HEK293 (cell line): Measurements from ENCODE around the gene AHRR.

Experiments
- BCL11A ChIP-seq: fragments of 450-650 bp; formaldehyde crosslinking; IDR thresholded peaks from 2 replicates; pipeline ENCODE4 v1.5.1; 2016; ENCODE audit warnings: low read depth, missing biosample characterization, missing genetic modification characterization
- ELK4 ChIP-seq: IDR thresholded peaks from 2 replicates; pipeline ENCODE4 v1.6.1; 2011; ENCODE audit warnings: mild to moderate bottlenecking, low read depth, low read length, borderline replicate concordance
- GLIS1 ChIP-seq: fragments of 450-650 bp; formaldehyde crosslinking; IDR thresholded peaks from 2 replicates; pipeline ENCODE4 v1.5.1; 2016; ENCODE audit warnings: missing biosample characterization, missing genetic modification characterization
- HOXA7 ChIP-seq: sonication (generic); formaldehyde crosslinking; IDR thresholded peaks from 2 replicates; pipeline ENCODE4 v1.8.1; 2022; ENCODE audit warnings: missing genetic modification reagents, borderline replicate concordance
- KLF1 ChIP-seq: fragments of 450-650 bp; formaldehyde crosslinking; IDR thresholded peaks from 2 replicates; pipeline ENCODE4 v1.5.1; 2016; ENCODE audit warnings: missing biosample characterization, missing genetic modification characterization
- PRDM10 ChIP-seq: fragments of 450-650 bp; formaldehyde crosslinking; IDR thresholded peaks from 2 replicates; pipeline ENCODE4 v1.5.1; 2016; ENCODE audit warnings: missing biosample characterization, missing genetic modification characterization
- TRIM28 ChIP-seq: IDR thresholded peaks from 2 replicates; pipeline ENCODE4 v1.6.1; 2011; ENCODE audit warnings: low read length, control low read depth, borderline replicate concordance
- ZBTB8A ChIP-seq: fragments of 450-650 bp; formaldehyde crosslinking; IDR thresholded peaks from 2 replicates; pipeline ENCODE4 v1.5.1; 2016; ENCODE audit warnings: missing biosample characterization, missing genetic modification characterization
- ZFP69B ChIP-seq: fragments of 450-650 bp; formaldehyde crosslinking; IDR thresholded peaks from 2 replicates; pipeline ENCODE4 v1.5.1; 2016; ENCODE audit warnings: missing biosample characterization, missing genetic modification characterization
- ZNF10 ChIP-seq: fragments of 450-650 bp; formaldehyde crosslinking; IDR thresholded peaks from 2 replicates; pipeline ENCODE4 v1.5.1; 2017; ENCODE audit warnings: missing biosample characterization, missing genetic modification characterization
- ZNF121 ChIP-seq: fragments of 450-650 bp; formaldehyde crosslinking; IDR thresholded peaks from 2 replicates; pipeline ENCODE4 v1.5.1; 2016; ENCODE audit warnings: missing biosample characterization, missing genetic modification characterization
- ZNF16 ChIP-seq: fragments of 450-650 bp; formaldehyde crosslinking; IDR thresholded peaks from 2 replicates; pipeline ENCODE4 v1.5.1; 2016; ENCODE audit warnings: low read depth, missing biosample characterization, missing genetic modification characterization
- ZNF2 ChIP-seq: fragments of 450-650 bp; formaldehyde crosslinking; IDR thresholded peaks from 2 replicates; pipeline ENCODE4 v1.5.1; 2016; ENCODE audit warnings: missing biosample characterization, missing genetic modification characterization
- ZNF341 ChIP-seq: fragments of 450-650 bp; formaldehyde crosslinking; IDR thresholded peaks from 2 replicates; pipeline ENCODE4; 2016; ENCODE audit warnings: low read depth, missing biosample characterization, missing genetic modification characterization
- ZNF416 ChIP-seq: fragments of 450-650 bp; formaldehyde crosslinking; IDR thresholded peaks from 2 replicates; pipeline ENCODE4 v1.5.1; 2016; ENCODE audit warnings: missing biosample characterization, missing genetic modification characterization
- ZNF488 ChIP-seq: fragments of 450-650 bp; formaldehyde crosslinking; IDR thresholded peaks from 2 replicates; pipeline ENCODE4 v1.5.1; 2016; ENCODE audit warnings: missing biosample characterization, missing genetic modification characterization
- ZNF558 ChIP-seq: fragments of 450-650 bp; formaldehyde crosslinking; IDR thresholded peaks from 2 replicates; pipeline ENCODE4 v1.5.1; 2016; ENCODE audit warnings: missing biosample characterization, missing genetic modification characterization
- ZNF596 ChIP-seq: fragments of 450-650 bp; IDR thresholded peaks from 2 replicates; pipeline ENCODE4 v1.5.0; 2018; ENCODE audit warnings: missing biosample characterization, mild to moderate bottlenecking, missing genetic modification characterization, moderate library complexity
- ZNF600 ChIP-seq: fragments of 450-650 bp; formaldehyde crosslinking; IDR thresholded peaks from 2 replicates; pipeline ENCODE4 v1.5.1; 2016; ENCODE audit warnings: missing biosample characterization, missing genetic modification characterization
- ZNF623 ChIP-seq: fragments of 450-650 bp; formaldehyde crosslinking; IDR thresholded peaks from 2 replicates; pipeline ENCODE4 v1.5.1; 2016; ENCODE audit warnings: missing biosample characterization, missing genetic modification characterization
- ZNF626 ChIP-seq: fragments of 450-650 bp; sonication (Bioruptor Pico); formaldehyde crosslinking; IDR thresholded peaks from 2 replicates; pipeline ENCODE4 v1.5.1; 2018; ENCODE audit warnings: missing biosample characterization, missing genetic modification characterization, inconsistent platforms
- ZNF629 ChIP-seq: fragments of 450-650 bp; formaldehyde crosslinking; IDR thresholded peaks from 2 replicates; pipeline ENCODE4 v1.5.1; 2017; ENCODE audit warnings: missing biosample characterization, missing genetic modification characterization
- ZNF645 ChIP-seq: fragments of 450-650 bp; formaldehyde crosslinking; IDR thresholded peaks from 2 replicates; pipeline ENCODE4; 2016; ENCODE audit warnings: missing biosample characterization, missing genetic modification characterization
- ZNF660 ChIP-seq: fragments of 450-650 bp; IDR thresholded peaks from 2 replicates; pipeline ENCODE4 v1.5.1; 2018; ENCODE audit warnings: missing biosample characterization, mild to moderate bottlenecking, missing genetic modification characterization
- ZNF777 ChIP-seq: fragments of 450-650 bp; formaldehyde crosslinking; IDR thresholded peaks from 2 replicates; pipeline ENCODE4 v1.5.1; 2017; ENCODE audit warnings: missing biosample characterization, missing genetic modification characterization, borderline replicate concordance
- ZNF837 ChIP-seq: fragments of 450-650 bp; formaldehyde crosslinking; IDR thresholded peaks from 2 replicates; pipeline ENCODE4 v1.5.1; 2016; ENCODE audit warnings: missing biosample characterization, missing genetic modification characterization
- ZSCAN5A ChIP-seq: fragments of 450-650 bp; formaldehyde crosslinking; IDR thresholded peaks from 2 replicates; pipeline ENCODE4 v1.5.1; 2016; ENCODE audit warnings: missing biosample characterization, missing genetic modification characterization
- TF ChIP-seq, protein P1 (sequence below): fragments of 450-650 bp; formaldehyde crosslinking; IDR thresholded peaks from 2 replicates; pipeline ENCODE4 v1.5.1; 2017; ENCODE audit warnings: missing biosample characterization, mild to moderate bottlenecking, missing genetic modification characterization, moderate library complexity

AHRR gene

GRCh38 chr5:399296-400281, 78.1 kb downstream of the AHRR start (continued):
- TF ChIP-seq, protein P1, sequence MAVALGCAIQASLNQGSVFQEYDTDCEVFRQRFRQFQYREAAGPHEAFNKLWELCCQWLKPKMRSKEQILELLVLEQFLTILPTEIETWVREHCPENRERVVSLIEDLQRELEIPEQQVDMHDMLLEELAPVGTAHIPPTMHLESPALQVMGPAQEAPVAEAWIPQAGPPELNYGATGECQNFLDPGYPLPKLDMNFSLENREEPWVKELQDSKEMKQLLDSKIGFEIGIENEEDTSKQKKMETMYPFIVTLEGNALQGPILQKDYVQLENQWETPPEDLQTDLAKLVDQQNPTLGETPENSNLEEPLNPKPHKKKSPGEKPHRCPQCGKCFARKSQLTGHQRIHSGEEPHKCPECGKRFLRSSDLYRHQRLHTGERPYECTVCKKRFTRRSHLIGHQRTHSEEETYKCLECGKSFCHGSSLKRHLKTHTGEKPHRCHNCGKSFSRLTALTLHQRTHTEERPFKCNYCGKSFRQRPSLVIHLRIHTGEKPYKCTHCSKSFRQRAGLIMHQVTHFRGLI = peak; percentile 53; the same call in 1 of the 2 replicates
- peak; percentile 69 for TF ChIP-seq PRDM10 (tag by site-specific recombination)
- peak; percentile 66 for TF ChIP-seq KLF1 (tag by site-specific recombination)
- peak; percentile 100 for TF ChIP-seq ZNF660 (tag by site-specific recombination)
- no peak for TF ChIP-seq ZNF777 (tag by site-specific recombination)
- TF ChIP-seq ZNF629 = peak; percentile 60
- no peak for TF ChIP-seq HOXA7 (CRISPR knock-in tag)
- TF ChIP-seq BCL11A = no peak
- no peak for TF ChIP-seq ZNF626
- TF ChIP-seq ZNF121 = peak; percentile 87
- no peak for TF ChIP-seq ZNF837 (tag by site-specific recombination)
- TF ChIP-seq ZNF16 (tag by site-specific recombination) = no peak
- TF ChIP-seq ZSCAN5A (tag by site-specific recombination) = no peak
- peak; percentile 91 for TF ChIP-seq ZNF600 (tag by site-specific recombination)
- TF ChIP-seq ZNF623 = no peak
- TF ChIP-seq GLIS1 (tag by site-specific recombination) = peak; percentile 100
- no peak for TF ChIP-seq ZNF558 (tag by site-specific recombination)
- no peak for TF ChIP-seq ZNF416 (tag by site-specific recombination)
- TF ChIP-seq ELK4 = no peak
- TF ChIP-seq ZNF596 = 0 out of 2 replicates have a peak, but pooled peaks have one; percentile 38
- no peak for TF ChIP-seq ZNF645 (tag by site-specific recombination)
- TF ChIP-seq TRIM28 = peak; percentile 86; the same call in 1 of the 2 replicates
- TF ChIP-seq ZNF488 (tag by site-specific recombination) = no peak
- no peak for TF ChIP-seq ZFP69B (tag by site-specific recombination)
- TF ChIP-seq ZNF10 = no peak
- peak; percentile 82 for TF ChIP-seq ZNF341
- TF ChIP-seq ZBTB8A (tag by site-specific recombination) = peak; percentile 100
- peak; percentile 64; the same call in 1 of the 2 replicates for TF ChIP-seq ZNF2 (tag by site-specific recombination)
